ENCODE data around the gene LSMEM2. TPM values are rescaled to one million over a fixed set of nuclear protein-coding genes. Genes with fewer than 3 reads are reported as not detected.

LSMEM2 gene
- total and polyA plus RNA-seq, 2 donors, result 0.11 TPM; not detected in 1

- Histone ChIP-seq H3K27me3 (ENCODE audit: control insufficient read depth in 2 of 2, insufficient read depth in 1 of 2, low read length in 1 of 2) (no peaks in the 10 kb centered on the region), H3K4me1 (ENCODE audit: control insufficient read depth in 2 of 2, insufficient read depth in 2 of 2, low read length in 2 of 2) (peaks cover 27 to 53% of the 10 kb centered on the region in 2 donors), H3K27ac (ENCODE audit: low read depth in 1 of 2, low read length in 1 of 2) (peak overlapping the region; percentile 92 to 97), H3K4me3 (ENCODE audit: low read length in 2 of 2) (peak overlapping the region; percentile 93 to 99), H3K9me3 (ENCODE audit: control insufficient read depth in 2 of 2, insufficient read depth in 1 of 2, low read length in 1 of 2) (peaks cover 0 to 3% of the 10 kb centered on the region in 2 donors), H3K36me3 (ENCODE audit: control insufficient read depth in 2 of 2, insufficient read depth in 2 of 2, low read length in 1 of 2) (peaks cover 14 to 27% of the 10 kb centered on the region in 2 donors)
- WGBS, result under 1% methylated on average over 13 of the region's 13 CpGs
- DNase-seq (ENCODE audit: low read depth in 6 of 9, low spot score in 9 of 9), result peak in 1 of 9 donors; percentile 18
Observed at GRCh38 chr3:50236484-50237132, 42.3 kb upstream of the LSMEM2 start.

- Histone ChIP-seq H3K27ac (ENCODE audit: low read depth in 1 of 2, low read length in 1 of 2) (peak overlapping the region; percentile 92 to 97), H3K36me3 (ENCODE audit: control insufficient read depth in 2 of 2, insufficient read depth in 2 of 2, low read length in 1 of 2) (peaks cover 14 to 32% of the 10 kb centered on the region in 2 donors), H3K9me3 (ENCODE audit: control insufficient read depth in 2 of 2, insufficient read depth in 1 of 2, low read length in 1 of 2) (peaks cover 0 to 3% of the 10 kb centered on the region in 2 donors), H3K27me3 (ENCODE audit: control insufficient read depth in 2 of 2, insufficient read depth in 1 of 2, low read length in 1 of 2) (no peaks in the 10 kb centered on the region), H3K4me3 (ENCODE audit: low read length in 2 of 2) (peak overlapping the region; percentile 93 to 99), H3K4me1 (ENCODE audit: control insufficient read depth in 2 of 2, insufficient read depth in 2 of 2, low read length in 2 of 2) (peaks cover 33 to 59% of the 10 kb centered on the region in 2 donors)
- peak in 3 of 9 donors; percentile 26 to 66 (median 41) for DNase-seq (ENCODE audit: low read depth in 6 of 9, low spot score in 9 of 9)
- 2% methylated on average over 7 of the region's 7 CpGs for WGBS
Observed at GRCh38 chr3:50237133-50237651, 41.7 kb upstream of the LSMEM2 start.

GRCh38 chr3:50237754-50238548 lies 40.9 kb upstream of the LSMEM2 start:
- 2% methylated on average over 31 of the region's 31 CpGs for WGBS
- peak in 6 of 9 donors; percentile 71 to 94 (median 84) for DNase-seq (ENCODE audit: low read depth in 6 of 9, low spot score in 9 of 9)
- peaks cover 36 to 66% of the 10 kb centered on the region in 2 donors for H3K4me1 ChIP-seq (ENCODE audit: control insufficient read depth in 2 of 2, insufficient read depth in 2 of 2, low read length in 2 of 2)

GRCh38 chr3:50238549-50239026 lies 40.3 kb upstream of the LSMEM2 start:
- Histone ChIP-seq H3K4me1 (ENCODE audit: control insufficient read depth in 2 of 2, insufficient read depth in 2 of 2, low read length in 2 of 2) (peaks cover 36 to 70% of the 10 kb centered on the region in 2 donors), H3K27me3 (ENCODE audit: control insufficient read depth in 2 of 2, insufficient read depth in 1 of 2, low read length in 1 of 2) (no peaks in the 10 kb centered on the region), H3K36me3 (ENCODE audit: control insufficient read depth in 2 of 2, insufficient read depth in 2 of 2, low read length in 1 of 2) (peaks cover 22 to 42% of the 10 kb centered on the region in 2 donors), H3K9me3 (ENCODE audit: control insufficient read depth in 2 of 2, insufficient read depth in 1 of 2, low read length in 1 of 2) (peaks cover 0 to 3% of the 10 kb centered on the region in 2 donors), H3K4me3 (ENCODE audit: low read length in 2 of 2) (peak overlapping the region; percentile 93 to 99), H3K27ac (ENCODE audit: low read depth in 1 of 2, low read length in 1 of 2) (peak overlapping the region; percentile 92 to 97)
- no peak for DNase-seq (ENCODE audit: low read depth in 6 of 9, low spot score in 9 of 9)
- 85% methylated on average over 7 of the region's 7 CpGs for WGBS

More at GRCh38 chr3:50237754-50238548, 40.9 kb upstream of the LSMEM2 start:
- H3K9me3 ChIP-seq (ENCODE audit: control insufficient read depth in 2 of 2, insufficient read depth in 1 of 2, low read length in 1 of 2), result peaks cover 0 to 3% of the 10 kb centered on the region in 2 donors
- H3K4me3 ChIP-seq (ENCODE audit: low read length in 2 of 2), result peak overlapping the region; percentile 93 to 99
- H3K27ac ChIP-seq (ENCODE audit: low read depth in 1 of 2, low read length in 1 of 2), result peak overlapping the region; percentile 92 to 97
- H3K36me3 ChIP-seq (ENCODE audit: control insufficient read depth in 2 of 2, insufficient read depth in 2 of 2, low read length in 1 of 2), result peaks cover 16 to 36% of the 10 kb centered on the region in 2 donors
- H3K27me3 ChIP-seq (ENCODE audit: control insufficient read depth in 2 of 2, insufficient read depth in 1 of 2, low read length in 1 of 2), result no peaks in the 10 kb centered on the region

DNA sequence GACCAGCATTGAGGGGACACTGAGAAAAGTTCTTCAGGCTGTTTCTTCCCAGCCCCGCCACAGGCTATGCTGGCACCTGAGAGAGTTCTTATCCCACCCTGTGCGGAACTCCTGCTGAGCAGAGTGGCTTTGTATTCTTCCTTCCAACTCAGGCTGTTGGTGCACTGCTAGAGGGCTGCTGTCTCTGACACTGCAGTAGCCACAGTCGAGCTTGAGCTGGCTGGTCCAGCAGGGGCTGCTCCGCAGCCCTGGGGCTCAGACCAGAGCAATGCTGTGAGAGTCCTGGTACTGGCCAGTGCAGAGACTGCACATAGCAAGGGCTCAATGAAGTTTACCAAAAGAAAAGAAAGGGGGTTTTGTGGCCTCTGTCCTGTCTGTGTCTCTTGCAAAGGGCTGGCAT lies 39.2 kb upstream of the LSMEM2 start:
- H3K36me3 ChIP-seq (ENCODE audit: control insufficient read depth in 2 of 2, insufficient read depth in 2 of 2, low read length in 1 of 2), result peaks cover 24 to 47% of the 10 kb centered on the region in 2 donors
- no peak overlapping the region for H3K27ac ChIP-seq (ENCODE audit: low read depth in 1 of 2, low read length in 1 of 2)
- H3K9me3 ChIP-seq (ENCODE audit: control insufficient read depth in 2 of 2, insufficient read depth in 1 of 2, low read length in 1 of 2), result peaks cover 0 to 3% of the 10 kb centered on the region in 2 donors
- H3K4me3 ChIP-seq (ENCODE audit: low read length in 2 of 2), result no peak overlapping the region
- DNase-seq (ENCODE audit: low read depth in 6 of 9, low spot score in 9 of 9), result no peak
- peaks cover 36 to 77% of the 10 kb centered on the region in 2 donors for H3K4me1 ChIP-seq (ENCODE audit: control insufficient read depth in 2 of 2, insufficient read depth in 2 of 2, low read length in 2 of 2)
- no peaks in the 10 kb centered on the region for H3K27me3 ChIP-seq (ENCODE audit: control insufficient read depth in 2 of 2, insufficient read depth in 1 of 2, low read length in 1 of 2)
- WGBS, result 86% methylated on average over 4 of the region's 4 CpGs

GRCh38 chr3:50241163-50241562 lies 37.7 kb upstream of the LSMEM2 start:
- H3K27ac ChIP-seq (ENCODE audit: low read depth in 1 of 2, low read length in 1 of 2), result peak overlapping the region; percentile 20 to 57
- 86% methylated on average over 4 of the region's 4 CpGs for WGBS
- H3K4me3 ChIP-seq (ENCODE audit: low read length in 2 of 2), result no peak overlapping the region
- H3K27me3 ChIP-seq (ENCODE audit: control insufficient read depth in 2 of 2, insufficient read depth in 1 of 2, low read length in 1 of 2), result no peaks in the 10 kb centered on the region
- peaks cover 24 to 48% of the 10 kb centered on the region in 2 donors for H3K36me3 ChIP-seq (ENCODE audit: control insufficient read depth in 2 of 2, insufficient read depth in 2 of 2, low read length in 1 of 2)
- no peak for DNase-seq (ENCODE audit: low read depth in 6 of 9, low spot score in 9 of 9)
- H3K9me3 ChIP-seq (ENCODE audit: control insufficient read depth in 2 of 2, insufficient read depth in 1 of 2, low read length in 1 of 2), result peaks cover 0 to 3% of the 10 kb centered on the region in 2 donors
- H3K4me1 ChIP-seq (ENCODE audit: control insufficient read depth in 2 of 2, insufficient read depth in 2 of 2, low read length in 2 of 2), result peaks cover 34 to 79% of the 10 kb centered on the region in 2 donors

GRCh38 chr3:50241713-50242380 lies 37.0 kb upstream of the LSMEM2 start:
- H3K4me3 ChIP-seq (ENCODE audit: low read length in 2 of 2), result no peak overlapping the region
- 67% methylated on average over 7 of the region's 7 CpGs for WGBS
- H3K4me1 ChIP-seq (ENCODE audit: control insufficient read depth in 2 of 2, insufficient read depth in 2 of 2, low read length in 2 of 2), result peaks cover 39 to 86% of the 10 kb centered on the region in 2 donors
- H3K9me3 ChIP-seq (ENCODE audit: control insufficient read depth in 2 of 2, insufficient read depth in 1 of 2, low read length in 1 of 2), result peaks cover 0 to 3% of the 10 kb centered on the region in 2 donors
- peak overlapping the region; percentile 55 to 57 for H3K27ac ChIP-seq (ENCODE audit: low read depth in 1 of 2, low read length in 1 of 2)
- no peaks in the 10 kb centered on the region for H3K27me3 ChIP-seq (ENCODE audit: control insufficient read depth in 2 of 2, insufficient read depth in 1 of 2, low read length in 1 of 2)
- H3K36me3 ChIP-seq (ENCODE audit: control insufficient read depth in 2 of 2, insufficient read depth in 2 of 2, low read length in 1 of 2), result peaks cover 24 to 48% of the 10 kb centered on the region in 2 donors
- DNase-seq (ENCODE audit: low read depth in 6 of 9, low spot score in 9 of 9), result no peak

- WGBS, result 47% methylated on average over 3 of the region's 3 CpGs
- H3K9me3 ChIP-seq (ENCODE audit: control insufficient read depth in 2 of 2, insufficient read depth in 1 of 2, low read length in 1 of 2), result peaks cover 0 to 3% of the 10 kb centered on the region in 2 donors
- peaks cover 42 to 90% of the 10 kb centered on the region in 2 donors for H3K4me1 ChIP-seq (ENCODE audit: control insufficient read depth in 2 of 2, insufficient read depth in 2 of 2, low read length in 2 of 2)
- peaks cover 24 to 50% of the 10 kb centered on the region in 2 donors for H3K36me3 ChIP-seq (ENCODE audit: control insufficient read depth in 2 of 2, insufficient read depth in 2 of 2, low read length in 1 of 2)
- H3K4me3 ChIP-seq (ENCODE audit: low read length in 2 of 2), result no peak overlapping the region
- H3K27me3 ChIP-seq (ENCODE audit: control insufficient read depth in 2 of 2, insufficient read depth in 1 of 2, low read length in 1 of 2), result no peaks in the 10 kb centered on the region
- DNase-seq (ENCODE audit: low read depth in 6 of 9, low spot score in 9 of 9), result no peak
- H3K27ac ChIP-seq (ENCODE audit: low read depth in 1 of 2, low read length in 1 of 2), result peak overlapping the region; percentile 54 to 55
Observed at GRCh38 chr3:50242381-50242770, 36.5 kb upstream of the LSMEM2 start.

Measured in thymus (tissue), 11 donors.